Hematopoietic multipotent progenitor cell treated with erythropoietin and hydrocortisone succinate and interleukin-3 and kit ligand, for 8 days (in vitro differentiated cells): Measurements from ENCODE around the gene MAT2A.
"Not testable (repeated sequence)": the region's sequence is repeated elsewhere in the genome, so short reads cannot be mapped to it uniquely, and the experiment has no call there.

Experiments used
- DNase-seq: peaks from one replicate; pipeline ENCODE4 v3.0.0-alpha.2; 2015

MAT2A gene

DNA sequence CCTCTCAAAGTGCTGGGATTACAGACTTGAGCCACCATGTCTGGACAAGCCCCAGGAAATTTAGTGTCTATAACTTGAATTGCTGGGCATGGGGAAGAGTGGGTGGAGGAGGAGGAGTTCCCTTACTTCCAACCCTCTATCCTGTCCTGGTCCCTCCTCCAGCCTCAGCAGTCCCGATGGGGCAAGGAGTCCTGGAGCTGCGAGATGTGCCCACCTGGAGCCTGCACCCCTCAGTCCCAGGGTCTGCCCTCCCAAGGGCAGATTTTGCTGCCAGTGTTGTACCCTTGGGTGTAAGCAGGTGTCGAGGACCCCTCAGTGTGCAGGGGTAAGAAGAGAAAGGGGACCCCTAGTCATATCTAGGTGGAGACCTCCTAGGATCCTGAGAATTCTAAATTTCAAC is 41.2 kb downstream of the MAT2A start:
- DNase-seq: no peak

- no peak for DNase-seq
Measured at GRCh38 chr2:85582492-85582891, 43.5 kb downstream of the MAT2A start.

DNA sequence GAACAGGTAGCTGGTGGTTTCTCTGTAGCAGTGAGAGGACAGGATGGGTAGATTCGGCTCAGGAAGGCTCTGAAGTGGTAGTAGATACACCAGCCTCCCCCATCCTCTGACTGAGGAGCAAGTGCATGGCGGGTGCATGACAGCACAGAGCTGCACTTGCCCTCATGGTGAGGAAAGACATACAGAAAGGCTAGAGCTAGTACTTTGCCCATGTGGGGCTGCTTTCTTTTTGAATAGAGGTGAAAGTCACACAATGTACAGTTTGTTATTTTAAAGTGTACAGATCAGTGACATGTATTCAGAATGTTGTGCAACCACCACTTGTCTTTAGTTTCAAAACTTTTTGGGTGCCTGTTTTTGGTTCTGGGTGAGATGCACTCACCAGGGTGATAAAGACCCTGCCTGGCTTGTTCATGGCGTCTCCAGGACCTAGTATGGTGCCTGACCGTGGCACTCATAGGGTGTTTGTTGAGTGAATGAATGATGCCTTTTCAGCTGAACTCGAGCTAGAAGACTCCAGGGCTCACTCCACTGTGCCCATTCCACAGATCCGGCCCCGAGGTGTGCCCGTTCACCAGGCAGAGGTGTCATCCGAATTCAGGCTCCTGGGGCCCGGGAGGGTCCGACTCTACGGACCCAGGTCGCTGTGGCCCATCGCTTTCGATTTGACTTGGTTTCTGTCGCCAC is 44.8 kb downstream of the MAT2A start:
- DNase-seq: no peak

GRCh38 chr2:85584354-85584856 is 45.4 kb downstream of the MAT2A start, which contains the start of gene VAMP5:
TSS of gene VAMP5 (plus strand) at chr2:85584431. CDS start at chr2:85584491, 60 bp downstream.
- DNase-seq: no peak

- DNase-seq: no peak
Measured at GRCh38 chr2:85584857-85585780, 46.2 kb downstream of the MAT2A start.

GRCh38 chr2:85585781-85586105 is 46.8 kb downstream of the MAT2A start:
- DNase-seq: no peak

DNA sequence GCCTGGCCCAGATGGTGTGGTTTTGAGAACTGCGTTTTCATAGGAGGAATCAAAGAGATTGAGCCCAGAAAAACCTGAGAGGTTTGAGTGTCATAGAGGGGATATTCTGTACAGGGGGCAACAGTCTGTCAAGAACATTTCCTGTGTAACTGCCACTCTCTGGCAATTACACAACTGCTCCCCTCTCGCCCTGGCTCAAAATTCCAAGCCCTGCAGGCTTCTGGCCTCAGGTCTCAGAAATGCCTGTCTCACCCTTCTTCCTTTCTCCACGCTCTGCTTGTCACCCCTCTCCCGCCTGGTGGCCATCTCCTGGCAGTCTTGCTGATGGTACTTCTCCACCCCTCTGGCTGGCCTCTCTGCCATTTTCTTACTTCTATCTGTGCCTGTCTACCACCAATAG is 49.3 kb downstream of the MAT2A start:
- no peak for DNase-seq

DNA sequence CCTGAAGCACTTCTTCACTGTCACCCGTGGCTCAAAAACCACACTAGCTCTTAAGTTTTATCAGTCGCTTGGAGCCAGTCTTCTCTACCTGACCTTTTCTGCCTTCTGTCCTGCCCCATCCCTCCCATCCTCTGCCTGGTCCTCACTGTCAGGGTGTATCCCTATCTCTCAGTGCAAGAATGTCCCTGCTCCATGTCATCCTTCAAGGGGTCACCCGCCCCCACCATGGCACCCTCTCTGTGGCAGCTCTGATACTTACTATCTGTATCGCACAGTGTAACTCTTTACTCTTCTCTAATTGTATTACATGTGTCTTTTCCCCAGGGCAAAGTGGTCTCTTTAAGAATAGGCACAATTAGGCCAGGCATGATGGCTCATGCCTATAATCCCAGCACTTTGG is 49.7 kb downstream of the MAT2A start:
- DNase-seq: no peak

GRCh38 chr2:85589181-85589580 is 50.2 kb downstream of the MAT2A start:
- DNase-seq: no peak

DNA sequence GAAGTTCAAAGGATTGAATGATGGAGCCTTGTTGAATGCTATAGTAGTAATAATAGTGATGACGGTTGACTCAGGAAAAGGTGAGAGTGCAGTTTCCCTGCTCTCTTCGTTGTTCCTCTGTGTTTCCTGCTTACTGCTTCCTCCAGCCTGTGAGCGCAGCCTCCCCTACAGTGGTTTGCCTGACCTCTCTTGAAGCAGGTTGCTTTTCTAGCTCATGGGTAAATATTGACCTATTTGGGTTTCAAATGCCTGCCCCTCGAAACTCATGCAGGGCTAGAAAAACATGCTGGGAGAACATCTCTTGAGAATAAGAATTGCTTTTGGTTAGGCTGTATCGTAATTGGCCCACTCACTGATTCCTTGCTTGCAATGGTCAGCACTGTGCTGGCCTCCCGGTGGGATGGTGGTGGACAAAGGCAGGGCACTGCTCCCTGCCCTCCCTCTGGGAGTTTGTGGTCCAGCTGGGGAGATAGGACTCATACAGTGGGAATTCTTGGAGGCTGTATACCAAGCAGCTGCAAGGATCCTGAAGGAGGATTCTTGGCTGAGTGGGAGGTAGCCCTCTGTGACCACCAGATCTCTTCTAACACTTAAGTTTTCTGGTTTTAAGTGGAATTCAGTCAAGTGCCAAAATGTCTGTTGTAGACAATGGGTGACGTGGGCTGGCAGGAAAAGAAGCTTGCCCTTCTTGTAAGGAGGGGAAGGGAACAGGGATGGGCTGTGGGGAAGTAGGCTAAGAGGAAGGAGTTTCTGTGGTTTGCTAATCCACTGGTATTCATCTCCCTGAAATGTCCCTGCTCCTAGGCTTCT is 51.2 kb downstream of the MAT2A start:
- DNase-seq: no peak

- DNase-seq: no peak
Measured at GRCh38 chr2:85590950-85591349, 52.0 kb downstream of the MAT2A start.

DNA sequence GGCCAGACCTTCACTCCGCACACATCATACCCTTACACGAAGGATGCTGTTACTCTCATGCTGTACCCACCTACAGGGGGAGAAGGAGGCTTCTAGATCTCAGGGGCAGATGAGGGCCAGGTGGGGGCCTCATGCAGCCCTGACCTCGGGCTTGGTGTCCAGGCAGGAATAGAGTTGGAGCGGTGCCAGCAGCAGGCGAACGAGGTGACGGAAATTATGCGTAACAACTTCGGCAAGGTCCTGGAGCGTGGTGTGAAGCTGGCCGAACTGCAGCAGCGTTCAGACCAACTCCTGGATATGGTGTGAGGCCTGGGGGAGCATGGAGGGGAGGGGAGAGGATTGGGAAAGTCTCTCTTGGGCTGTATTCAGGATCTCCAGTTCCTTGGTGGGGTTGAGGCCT is 52.6 kb downstream of the MAT2A start:
- DNase-seq: no peak

GRCh38 chr2:85592299-85592698 is 53.3 kb downstream of the MAT2A start:
- not testable (repeated sequence) for DNase-seq

DNA sequence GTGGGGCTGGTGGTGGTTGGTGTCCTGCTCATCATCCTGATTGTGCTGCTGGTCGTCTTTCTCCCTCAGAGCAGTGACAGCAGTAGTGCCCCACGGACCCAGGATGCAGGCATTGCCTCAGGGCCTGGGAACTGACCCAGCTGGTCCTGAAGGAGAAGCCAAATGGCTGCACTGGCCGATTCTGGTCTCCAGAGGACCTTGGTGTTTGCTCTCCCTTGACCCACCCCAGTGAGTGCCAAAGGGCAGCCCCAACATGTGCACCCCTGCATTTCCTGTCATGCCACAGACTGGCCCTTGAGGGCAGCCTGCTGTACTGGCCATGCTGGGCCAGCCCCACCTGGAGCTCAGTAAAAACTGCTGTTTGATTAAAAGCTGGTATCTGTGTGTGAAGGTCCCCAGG is 54.1 kb downstream of the MAT2A start:
- no peak for DNase-seq
